Effector memory CD4-positive, alpha-beta T cell (primary cell): ENCODE results near the gene TMED10.

Source experiments
- DNase-seq, 3 donors: peaks; one replicate each; pipeline ENCODE4 v3.0.0-alpha.2; 2020
- H3K27ac ChIP-seq: 2 replicates; pipeline ENCODE4 v1.7.0; 2013; ENCODE audit warnings: mild to moderate bottlenecking, low read length, moderate library complexity; ENCODE audit not compliant: insufficient read depth, poor library complexity, severe bottlenecking
- H3K27me3 ChIP-seq: replicated peaks from 2 replicates; pipeline ENCODE4 v1.7.0; 2013; ENCODE audit warnings: mild to moderate bottlenecking, low read length; ENCODE audit not compliant: insufficient read depth, control insufficient read depth, poor library complexity, severe bottlenecking
- H3K36me3 ChIP-seq: 2 replicates; pipeline ENCODE4 v1.7.0; 2013; ENCODE audit warnings: mild to moderate bottlenecking, low read length, moderate library complexity; ENCODE audit not compliant: control insufficient read depth, insufficient read depth
- H3K4me1 ChIP-seq: 2 replicates; pipeline ENCODE4 v1.7.0; 2013; ENCODE audit warnings: low read length, mild to moderate bottlenecking; ENCODE audit not compliant: control insufficient read depth, insufficient read depth, poor library complexity, severe bottlenecking
- H3K4me3 ChIP-seq: 2 replicates; pipeline ENCODE4 v1.7.0; 2013; ENCODE audit warnings: low read length, low read depth, mild to moderate bottlenecking; ENCODE audit not compliant: insufficient read depth, poor library complexity, severe bottlenecking
- H3K9me3 ChIP-seq: 2 replicates; pipeline ENCODE4 v1.7.0; 2013; ENCODE audit warnings: mild to moderate bottlenecking, low read length, moderate library complexity; ENCODE audit not compliant: control insufficient read depth

The TMED10 gene

GRCh38 chr14:75096959-75097358, 79.5 kb downstream of the TMED10 start:
- Histone ChIP-seq H3K36me3 (peaks cover 70% of the 10 kb centered on the region), H3K27me3 (no peaks in the 10 kb centered on the region), H3K4me1 (no peaks in the 10 kb centered on the region), H3K27ac (no peak overlapping the region), H3K4me3 (no peak overlapping the region), H3K9me3 (no peaks in the 10 kb centered on the region)
- no peak for DNase-seq

- no peak overlapping the region for H3K27ac ChIP-seq
- no peak overlapping the region for H3K4me3 ChIP-seq
- no peaks in the 10 kb centered on the region for H3K9me3 ChIP-seq
- H3K36me3 ChIP-seq: peaks cover 67% of the 10 kb centered on the region
- no peak for DNase-seq
- H3K4me1 ChIP-seq: no peaks in the 10 kb centered on the region
- H3K27me3 ChIP-seq: no peaks in the 10 kb centered on the region
Observed at GRCh38 chr14:75095690-75096089, 80.7 kb downstream of the TMED10 start.

GRCh38 chr14:75094896-75095295, 81.5 kb downstream of the TMED10 start:
- Histone ChIP-seq H3K4me3 (no peak overlapping the region), H3K4me1 (no peaks in the 10 kb centered on the region), H3K27ac (no peak overlapping the region), H3K9me3 (no peaks in the 10 kb centered on the region), H3K27me3 (no peaks in the 10 kb centered on the region), H3K36me3 (peaks cover 64% of the 10 kb centered on the region)
- no peak for DNase-seq

- no peaks in the 10 kb centered on the region for H3K27me3 ChIP-seq
- no peak for DNase-seq
- no peak overlapping the region for H3K27ac ChIP-seq
- H3K9me3 ChIP-seq: no peaks in the 10 kb centered on the region
- no peak overlapping the region for H3K4me3 ChIP-seq
- H3K4me1 ChIP-seq: no peaks in the 10 kb centered on the region
- peaks cover 51% of the 10 kb centered on the region for H3K36me3 ChIP-seq
Observed at GRCh38 chr14:75092698-75093097, 83.7 kb downstream of the TMED10 start.

GRCh38 chr14:75091251-75091650, 85.2 kb downstream of the TMED10 start:
- H3K27ac ChIP-seq: no peak overlapping the region
- H3K4me3 ChIP-seq: no peak overlapping the region
- no peaks in the 10 kb centered on the region for H3K9me3 ChIP-seq
- DNase-seq: no peak
- no peaks in the 10 kb centered on the region for H3K27me3 ChIP-seq
- H3K4me1 ChIP-seq: no peaks in the 10 kb centered on the region
- peaks cover 56% of the 10 kb centered on the region for H3K36me3 ChIP-seq

GRCh38 chr14:75090353-75090752, 86.1 kb downstream of the TMED10 start:
- peaks cover 58% of the 10 kb centered on the region for H3K36me3 ChIP-seq
- H3K4me3 ChIP-seq: no peak overlapping the region
- DNase-seq: no peak
- H3K27me3 ChIP-seq: no peaks in the 10 kb centered on the region
- no peaks in the 10 kb centered on the region for H3K9me3 ChIP-seq
- H3K4me1 ChIP-seq: no peaks in the 10 kb centered on the region
- H3K27ac ChIP-seq: no peak overlapping the region

- Histone ChIP-seq H3K27ac (no peak overlapping the region), H3K9me3 (no peaks in the 10 kb centered on the region), H3K4me1 (no peaks in the 10 kb centered on the region), H3K36me3 (peaks cover 58% of the 10 kb centered on the region), H3K4me3 (no peak overlapping the region), H3K27me3 (no peaks in the 10 kb centered on the region)
- peak in 1 of 3 donors; percentile 33 for DNase-seq
Observed at GRCh38 chr14:75088566-75089373, 87.6 kb downstream of the TMED10 start.

GRCh38 chr14:75088153-75088552, 88.3 kb downstream of the TMED10 start:
- no peaks in the 10 kb centered on the region for H3K9me3 ChIP-seq
- no peaks in the 10 kb centered on the region for H3K27me3 ChIP-seq
- no peaks in the 10 kb centered on the region for H3K4me1 ChIP-seq
- H3K36me3 ChIP-seq: peaks cover 62% of the 10 kb centered on the region
- H3K27ac ChIP-seq: no peak overlapping the region
- H3K4me3 ChIP-seq: no peak overlapping the region
- no peak for DNase-seq

GRCh38 chr14:75084513-75084912, 91.9 kb downstream of the TMED10 start:
- Histone ChIP-seq H3K9me3 (no peaks in the 10 kb centered on the region), H3K4me1 (no peaks in the 10 kb centered on the region), H3K4me3 (no peak overlapping the region), H3K27ac (no peak overlapping the region), H3K27me3 (no peaks in the 10 kb centered on the region), H3K36me3 (peaks cover 56% of the 10 kb centered on the region)
- DNase-seq: no peak

GRCh38 chr14:75083271-75083670, 93.1 kb downstream of the TMED10 start:
- H3K4me3 ChIP-seq: no peak overlapping the region
- peaks cover 55% of the 10 kb centered on the region for H3K36me3 ChIP-seq
- no peak for DNase-seq
- H3K27me3 ChIP-seq: no peaks in the 10 kb centered on the region
- no peaks in the 10 kb centered on the region for H3K9me3 ChIP-seq
- H3K27ac ChIP-seq: no peak overlapping the region
- H3K4me1 ChIP-seq: no peaks in the 10 kb centered on the region
